GM12864 (cell line): ENCODE measurements around the gene KCNJ12.

Source experiments
- DNase-seq: peaks from one replicate; pipeline ENCODE4 v3.0.0-alpha.2; 2011; ENCODE audit warnings: low read depth
- H3K4me3 ChIP-seq: 2 replicates; pipeline ENCODE4 v1.5.1; 2011; ENCODE audit warnings: mild to moderate bottlenecking, low read depth, low read length, control low read depth
- CTCF ChIP-seq: IDR thresholded peaks from 2 replicates; pipeline ENCODE4 v1.5.1; 2011; ENCODE audit warnings: low read depth, mild to moderate bottlenecking, moderate library complexity, low read length, control low read depth, inconsistent platforms; ENCODE audit errors: missing control alignments

Gene KCNJ12

GRCh38 chr17:21357696-21358656, 18.2 kb upstream of the KCNJ12 start:
- no peak overlapping the region for H3K4me3 ChIP-seq
- TF ChIP-seq CTCF: no peak
- DNase-seq: no peak

GRCh38 chr17:21358682-21359482, 17.3 kb upstream of the KCNJ12 start:
- no peak for DNase-seq
- TF ChIP-seq CTCF: no peak
- H3K4me3 ChIP-seq: no peak overlapping the region

DNA sequence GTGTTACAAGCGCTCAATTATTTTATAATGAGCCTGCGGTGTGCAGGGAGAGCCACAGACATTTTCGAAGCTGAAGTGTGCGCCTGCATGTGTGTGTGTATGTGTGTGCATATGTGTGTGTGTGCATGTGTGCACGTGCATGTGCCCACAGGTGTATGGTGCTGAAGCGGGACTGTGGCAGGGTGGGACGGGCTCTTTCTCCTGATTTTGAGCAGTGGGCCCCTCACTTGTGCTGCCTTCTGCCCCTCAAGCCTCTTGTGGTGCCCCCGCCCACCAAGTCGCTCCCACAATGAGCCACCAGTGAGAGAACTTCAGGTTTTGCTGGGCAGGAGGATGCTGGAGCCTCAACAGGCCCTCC, 16.7 kb upstream of the KCNJ12 start:
- H3K4me3 ChIP-seq: no peak overlapping the region
- TF ChIP-seq CTCF: no peak

DNA sequence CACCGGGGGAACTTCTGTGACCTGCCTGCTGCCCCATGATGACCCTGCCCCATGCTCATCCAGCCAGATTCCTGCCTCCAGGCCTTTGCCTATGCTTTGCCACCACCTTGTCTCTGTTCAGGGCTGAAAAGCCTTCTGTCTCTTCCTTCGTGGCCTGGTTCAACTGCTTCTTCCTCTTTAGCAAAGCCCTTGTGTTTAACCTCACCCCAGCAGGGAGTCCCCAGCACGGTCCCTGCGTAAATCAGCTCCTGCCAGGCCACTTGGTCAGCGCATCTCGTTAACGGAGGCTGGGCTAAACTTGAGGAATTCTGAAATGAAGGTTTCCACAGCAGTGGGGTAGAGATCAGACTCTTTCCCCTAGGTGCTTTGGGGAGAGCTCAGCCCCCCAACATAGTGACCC, 16.1 kb upstream of the KCNJ12 start:
- no peak for DNase-seq
- TF ChIP-seq CTCF: no peak
- no peak overlapping the region for H3K4me3 ChIP-seq

More for the DNA sequence above, 16.7 kb upstream of the KCNJ12 start:
- no peak for DNase-seq

DNA sequence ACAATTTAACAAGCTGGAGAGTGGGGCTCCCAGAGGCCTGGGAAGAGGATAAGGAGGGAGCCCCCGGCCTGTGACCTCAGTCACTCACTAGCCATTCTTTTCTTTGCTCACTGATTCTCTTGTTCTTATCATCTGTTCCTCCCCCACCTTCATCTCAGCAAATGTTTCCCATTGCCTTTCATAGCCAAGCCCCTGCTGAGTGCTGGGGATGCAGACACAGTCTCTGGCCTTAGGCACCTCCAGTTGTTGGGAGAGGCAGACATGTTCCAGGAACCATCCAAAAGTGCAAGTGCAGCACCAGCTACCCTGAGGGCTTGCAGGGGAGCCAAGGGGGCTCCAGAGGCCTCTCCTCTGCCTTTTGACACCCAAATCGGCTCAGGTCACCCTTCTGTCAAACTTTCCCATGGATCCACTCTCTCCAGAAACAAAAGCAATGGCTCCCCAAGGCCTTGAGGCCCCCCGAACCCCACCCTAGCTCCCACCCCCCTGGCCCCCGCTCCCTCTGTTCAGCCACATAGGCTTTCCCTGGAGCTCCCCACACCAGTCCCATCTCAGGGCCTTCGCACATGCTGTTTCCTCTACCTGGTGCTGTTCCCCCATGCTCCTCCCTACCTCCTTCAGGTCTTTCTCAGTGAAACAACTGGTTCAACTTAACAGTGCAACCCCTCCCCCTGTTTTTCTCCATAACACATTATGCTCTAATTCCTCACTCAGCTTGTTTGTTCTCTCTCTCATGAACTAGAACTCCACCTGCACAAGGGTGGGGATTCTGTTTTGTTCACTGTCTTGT, 14.9 kb upstream of the KCNJ12 start:
- DNase-seq: no peak
- TF ChIP-seq CTCF: no peak
- no peak overlapping the region for H3K4me3 ChIP-seq

GRCh38 chr17:21362331-21362931, 13.7 kb upstream of the KCNJ12 start:
- no peak overlapping the region for H3K4me3 ChIP-seq
- no peak for TF ChIP-seq CTCF
- DNase-seq: no peak
